ENCODE results near the gene NCOA7. TPM values are rescaled to one million over a fixed set of nuclear protein-coding genes. Genes with fewer than 3 reads are reported as not detected.

NCOA7 gene
- total RNA-seq, 1 experiment from 2014 or later = 9.4 TPM

DNA sequence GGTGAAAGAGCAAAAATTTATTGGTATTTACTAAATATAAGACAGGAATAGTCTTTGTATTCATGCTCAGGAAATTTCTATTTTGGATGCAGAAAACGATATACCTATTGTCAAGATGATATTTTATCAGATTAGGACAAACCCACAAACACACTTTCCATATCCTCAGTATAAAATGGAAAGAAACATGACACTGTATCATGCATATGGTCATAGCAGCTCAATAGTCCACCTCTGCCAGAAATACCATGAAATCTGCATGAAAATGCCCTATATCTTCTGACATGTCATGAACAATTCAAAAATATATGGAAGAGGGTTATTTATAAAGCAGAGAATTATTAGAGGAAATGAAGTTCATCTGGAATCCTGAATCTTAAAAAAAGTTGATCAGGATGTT lies 154.1 kb downstream of the NCOA7 start:
- Histone ChIP-seq H3K18ac (ENCODE audit: insufficient read length, low read depth, low read length) (no peak overlapping the region), H3K9me3 (ENCODE audit: control insufficient read depth, low read depth, low read length) (no peaks in the 10 kb centered on the region), H4K91ac (ENCODE audit: insufficient read length, low read depth, low read length) (no peak overlapping the region), H3K4ac (ENCODE audit: low read depth, low read length) (no peak overlapping the region), H2BK120ac (ENCODE audit: low read depth, low read length, poor library complexity, severe bottlenecking) (no peak overlapping the region), H3K79me2 (ENCODE audit: insufficient read depth, low read length) (no peaks in the 10 kb centered on the region), H4K20me1 (ENCODE audit: control insufficient read depth, insufficient read depth, insufficient read length) (no peaks in the 10 kb centered on the region), H2BK15ac (ENCODE audit: low read depth, low read length) (no peak overlapping the region), H3K9ac (ENCODE audit: extremely low read depth, insufficient read length, low read length) (no peak overlapping the region), H2BK20ac (ENCODE audit: low read depth, low read length, poor library complexity, severe bottlenecking) (no peak overlapping the region), H2BK5ac (ENCODE audit: insufficient read length, low read length) (no peak overlapping the region), H3K27me3 (ENCODE audit: insufficient read depth, low read length) (no peaks in the 10 kb centered on the region), H2BK12ac (ENCODE audit: insufficient read length, low read depth, low read length) (no peak overlapping the region), H3K79me1 (ENCODE audit: insufficient read depth, low read depth, low read length, poor library complexity, severe bottlenecking) (no peaks in the 10 kb centered on the region), H3K23ac (ENCODE audit: insufficient read length, low read depth, low read length) (no peak overlapping the region), H2AFZ (ENCODE audit: low read length) (no peak overlapping the region), H3K23me2 (ENCODE audit: insufficient read length, low read depth, low read length, poor library complexity, severe bottlenecking) (no peaks in the 10 kb centered on the region), H4K5ac (ENCODE audit: insufficient read length, low read depth, low read length) (no peak overlapping the region), H4K8ac (replicated peaks; ENCODE audit: insufficient read length, low read depth, low read length) (no peak overlapping the region), H3K56ac (ENCODE audit: insufficient read length, low read depth, low read length) (no peak overlapping the region), H3K4me1 (ENCODE audit: insufficient read depth, low read length) (no peaks in the 10 kb centered on the region), H3K4me2 (ENCODE audit: insufficient read depth, insufficient read length, low read length) (no peak overlapping the region), H3T11ph (ENCODE audit: low read length) (no peak overlapping the region), H2AK5ac (ENCODE audit: insufficient read length, low read length) (no peak overlapping the region), H3K14ac (ENCODE audit: insufficient read depth, low read length) (no peak overlapping the region), H3K27ac (ENCODE audit: insufficient read length, low read depth, low read length) (no peak overlapping the region)
- Mint-ChIP-seq H3K9me3 (no peaks in the 10 kb centered on the region), H3K36me3 (ENCODE audit: insufficient read depth in 1 of 3, low read depth in 3 of 3) (no peaks in the 10 kb centered on the region), H3K4me3 (no peak overlapping the region), H3K4me1 (peaks cover 0 to 2% of the 10 kb centered on the region in 2 experiments; a peak in 2 of 4 replicates), H3K27me3 (ENCODE audit: low read depth) (peaks cover 4% of the 10 kb centered on the region), H3K27ac (no peak overlapping the region)
- no peak for DNase-seq
- TF ChIP-seq CTCF (conservative IDR thresholded peaks at IDR 0.05) = no peak
- no CpG with 5 or more reads among the region's 1 CpG for WGBS (ENCODE audit: extremely low coverage, insufficient read length, low lambda C conversion rate)
